IPS-NIHi11 (cell line): ENCODE measurements around the gene NAT8L.

Experiments
- DNase-seq: peaks from one replicate; pipeline ENCODE4 v3.0.0; 2012; ENCODE audit warnings: mixed read lengths, low spot score

Gene NAT8L

GRCh38 chr4:2064276-2064991 is 5.3 kb downstream of the NAT8L start:
- DNase-seq: no peak

- no peak for DNase-seq
Measured at GRCh38 chr4:2065106-2065930, 6.2 kb downstream of the NAT8L start.

GRCh38 chr4:2066011-2066551 is 7.0 kb downstream of the NAT8L start:
- no peak for DNase-seq

- no peak for DNase-seq
Measured at GRCh38 chr4:2066571-2067445, 7.7 kb downstream of the NAT8L start.

DNA sequence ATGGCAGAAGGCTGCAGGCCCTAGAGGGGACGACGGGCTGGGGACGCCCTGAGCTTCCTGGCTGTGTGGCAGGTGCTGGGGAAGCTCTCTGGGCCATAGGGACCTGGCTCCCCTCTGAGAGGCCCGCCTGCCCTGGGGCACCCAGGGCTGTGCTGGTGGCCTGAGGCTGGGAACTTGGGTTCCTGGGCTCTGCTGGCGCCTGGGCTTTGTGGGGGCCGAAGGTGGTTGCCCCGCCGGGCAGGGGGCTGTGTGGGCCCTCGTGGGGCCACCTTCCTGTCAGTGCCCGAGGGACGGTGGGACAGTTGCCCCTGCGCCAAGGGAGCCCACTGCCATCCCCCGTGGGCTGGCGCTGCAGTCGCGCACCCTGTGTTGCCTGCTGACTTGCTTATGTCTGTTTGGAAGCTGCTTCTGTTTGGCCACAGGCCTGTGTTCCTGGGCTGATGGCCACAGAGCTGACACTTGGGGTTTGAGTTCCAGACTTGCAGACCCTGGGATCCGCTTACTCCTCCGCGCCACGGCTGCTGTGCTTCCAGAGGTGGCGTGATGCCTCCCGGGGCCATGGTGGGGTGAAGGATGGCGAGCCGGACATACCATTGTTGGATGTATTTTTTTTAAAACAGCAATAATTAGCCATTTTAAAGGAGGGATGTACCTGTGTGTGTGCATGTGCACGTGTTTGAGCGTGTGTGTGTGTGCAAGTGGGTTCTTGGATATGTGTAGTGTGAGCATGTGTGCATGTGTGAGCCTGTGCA is 8.5 kb downstream of the NAT8L start:
- DNase-seq: no peak

- no peak for DNase-seq
Measured at GRCh38 chr4:2068198-2068470, 9.0 kb downstream of the NAT8L start.

GRCh38 chr4:2068566-2068965 is 9.4 kb downstream of the NAT8L start:
- DNase-seq: no peak

DNA sequence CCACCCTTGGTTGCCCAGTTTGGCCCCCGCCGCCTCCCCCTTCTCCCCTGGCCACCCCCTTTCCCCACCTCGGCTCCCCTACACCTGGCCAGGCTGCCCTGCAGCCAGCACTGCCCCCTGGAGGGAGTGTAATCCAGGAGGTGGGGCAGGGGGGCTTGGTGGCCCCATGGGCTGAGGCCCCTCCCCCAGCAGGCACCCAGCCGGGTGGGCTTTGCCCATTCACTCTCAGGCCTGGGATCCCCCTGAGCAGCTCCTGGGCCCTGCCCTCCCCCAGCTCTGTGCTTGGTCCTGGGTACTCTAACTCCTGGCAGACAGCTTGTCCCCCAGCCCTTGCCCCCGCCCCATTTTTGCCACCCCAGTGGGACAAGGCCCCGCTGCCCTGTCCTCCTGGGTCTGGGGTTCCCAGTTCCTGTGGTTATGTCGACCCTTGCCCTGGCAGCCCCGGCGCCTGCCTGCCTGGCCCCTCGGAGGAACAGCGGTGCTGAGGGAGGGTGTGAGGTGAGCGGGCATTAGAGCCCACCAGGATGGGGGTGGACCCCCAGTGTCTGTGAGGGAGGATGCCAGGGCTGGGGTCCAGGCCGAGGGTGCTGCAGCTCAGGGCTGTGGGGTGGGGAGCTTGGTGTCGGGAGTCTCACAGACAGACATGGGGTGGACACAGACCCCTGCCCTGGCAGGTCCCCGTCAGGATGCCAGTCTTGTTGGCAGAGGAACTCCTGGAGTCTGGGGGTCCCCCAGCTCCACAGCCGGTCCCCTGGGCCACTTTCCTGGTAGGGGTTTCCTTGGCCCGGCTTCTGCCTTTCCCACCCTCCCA is 10.2 kb downstream of the NAT8L start:
- DNase-seq: no peak

GRCh38 chr4:2069986-2070385 is 10.9 kb downstream of the NAT8L start:
- DNase-seq: no peak

DNA sequence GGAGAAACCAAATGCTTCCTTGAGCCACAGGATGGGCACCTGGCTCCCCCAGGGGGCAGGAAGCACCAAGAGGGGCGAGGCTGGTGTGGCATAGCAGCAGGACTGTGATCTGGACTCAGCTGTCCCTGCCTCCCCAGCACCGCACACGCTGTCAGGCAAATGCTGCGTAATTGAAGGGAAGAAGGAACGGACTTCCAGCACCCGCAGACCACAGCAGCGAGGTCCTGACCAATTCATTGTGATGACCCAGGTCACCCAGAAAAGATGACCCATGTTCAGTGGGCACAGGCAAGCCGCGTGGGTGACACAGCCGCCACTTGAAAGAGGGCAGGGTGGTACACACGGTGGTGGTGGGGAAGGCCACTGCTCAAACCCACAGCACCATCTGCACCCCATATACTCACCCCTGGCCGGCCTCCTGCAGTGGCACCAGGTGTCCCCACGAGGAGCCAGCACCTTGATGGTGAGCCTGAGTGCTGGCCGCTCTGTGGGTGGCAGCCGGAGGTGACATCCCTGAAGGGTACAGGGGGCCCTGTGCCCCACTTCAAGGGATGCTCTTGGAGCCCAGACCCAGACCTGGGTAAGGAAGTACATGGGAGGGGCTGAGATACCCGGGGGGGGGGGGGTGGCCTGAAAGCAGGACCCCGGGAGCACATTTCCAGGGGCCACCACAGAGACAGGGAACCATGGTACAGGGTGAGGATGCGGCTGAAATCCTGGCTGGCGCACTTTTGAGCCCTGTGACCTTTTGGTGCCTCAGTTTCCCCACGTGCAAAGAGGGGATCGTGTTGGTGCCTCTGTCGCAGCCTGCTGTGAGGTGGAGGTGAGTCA is 11.5 kb downstream of the NAT8L start:
- no peak for DNase-seq

- no peak for DNase-seq
Measured at GRCh38 chr4:2071252-2071911, 12.3 kb downstream of the NAT8L start.

DNA sequence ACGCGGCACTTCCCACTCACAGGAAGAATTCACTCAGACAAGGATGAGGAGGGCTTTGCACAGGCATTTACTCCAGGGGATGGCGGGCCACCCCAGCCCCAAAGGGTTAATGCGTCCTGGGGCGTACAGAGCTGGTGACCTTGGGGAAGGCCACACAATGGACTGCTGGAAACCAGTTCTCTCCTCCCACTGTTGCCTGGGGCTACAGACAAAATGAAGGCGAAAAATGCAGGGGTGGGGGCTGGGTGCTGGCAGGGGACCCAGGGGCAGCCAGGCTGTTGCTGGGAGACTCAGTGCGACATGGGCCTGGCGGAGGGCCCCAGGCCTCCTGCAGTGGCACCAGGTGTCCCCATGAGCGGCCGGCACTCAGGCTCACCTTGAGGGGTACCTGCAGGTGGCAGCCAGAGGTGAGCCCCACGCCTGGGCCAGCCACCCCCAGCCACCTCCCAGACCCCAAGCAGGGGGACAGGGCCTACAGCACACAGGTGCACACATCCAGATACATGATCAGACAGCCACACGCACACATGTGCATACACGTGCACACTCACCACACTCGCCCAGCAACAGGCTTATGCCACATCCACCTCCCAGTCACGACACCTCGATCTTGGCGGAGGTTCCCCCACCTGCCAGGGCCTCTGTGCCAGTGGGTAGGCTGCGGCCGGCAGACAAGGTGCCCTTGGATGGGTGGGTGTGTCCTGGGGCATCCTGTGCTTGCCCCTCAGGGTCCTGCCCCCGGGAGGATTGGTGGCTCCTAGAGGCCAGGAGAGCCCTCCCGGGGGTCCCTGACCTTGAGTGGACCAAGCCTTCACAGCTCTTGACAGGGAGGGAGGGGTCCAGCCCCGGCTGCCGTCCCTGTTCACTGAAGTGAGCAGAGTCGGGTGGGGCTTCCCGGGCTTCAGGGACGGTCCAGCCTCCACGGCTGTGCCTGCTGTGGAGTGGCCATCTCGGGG is 13.1 kb downstream of the NAT8L start:
- DNase-seq: peak; percentile 64

GRCh38 chr4:2072971-2073807 is 14.1 kb downstream of the NAT8L start:
- no peak for DNase-seq

DNA sequence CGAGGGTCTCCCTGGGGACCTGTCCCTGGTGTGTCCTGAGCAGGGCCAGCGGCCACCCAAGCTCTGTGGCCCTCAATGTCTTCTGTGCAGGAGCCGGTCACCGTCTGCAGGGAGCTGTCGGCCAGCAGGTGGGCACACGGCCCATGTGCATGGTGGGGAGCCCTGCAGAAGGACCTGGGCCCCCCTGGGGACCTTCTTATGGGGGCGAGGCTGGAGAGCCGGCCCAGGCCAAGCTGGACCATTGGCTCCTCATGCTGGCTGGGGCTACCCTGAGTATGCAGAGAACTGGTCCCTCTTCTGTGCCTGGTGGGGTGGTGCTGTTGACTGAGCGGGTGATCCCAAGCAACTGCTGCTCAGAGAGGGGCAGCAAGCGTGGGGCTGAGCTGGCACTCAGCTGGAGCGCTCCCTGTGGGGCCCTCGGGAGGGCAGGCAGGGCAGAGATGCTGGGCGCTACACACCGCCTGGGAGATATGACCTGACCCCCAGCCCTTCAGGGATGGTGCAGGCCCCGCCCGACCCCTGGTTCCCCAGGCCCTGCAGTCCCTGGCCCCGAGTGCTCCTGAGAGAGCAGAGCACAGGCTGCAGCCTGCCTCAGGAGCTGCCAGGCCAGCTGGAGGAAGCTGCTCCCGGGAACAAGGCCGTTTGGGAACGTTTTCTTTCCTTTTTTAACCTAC is 14.8 kb downstream of the NAT8L start:
- no peak for DNase-seq

- no peak for DNase-seq
Measured at GRCh38 chr4:2074588-2074987, 15.5 kb downstream of the NAT8L start.

GRCh38 chr4:2075171-2075986 is 16.3 kb downstream of the NAT8L start:
- DNase-seq: no peak
